H1 (cell line): Measurements from ENCODE around the gene GJC3. TPM values are rescaled to one million over a fixed set of nuclear protein-coding genes. Genes with fewer than 3 reads are reported as not detected.

Experiments used
- BRCA1 ChIP-seq: IDR thresholded peaks from 2 replicates; pipeline ENCODE4 v1.6.1; 2012; ENCODE audit warnings: low read depth, low read length, improper control_type of control experiment
- polyA plus RNA-seq, 7 experiments: library from polyadenylated mRNA; depleted of rRNA in 3 of 7; stranded (reverse) in 5 of 7; unstranded in 2 of 7; fragments of >200 nt in 5 of 7; fragments of 200-250 nt in 2 of 7; gene quantifications; 1 replicate in 5 of 7; 2 replicates in 1 of 7; 4 replicates in 1 of 7; pipeline versions ENCODE4 v1.2.1 to v1.2.3, GENCODE V29; 2011 to 2013; ENCODE audit warnings: missing spikeins in 2 of 7, mixed read lengths in 2 of 7
- total RNA-seq: library from RNA; stranded (reverse); fragmentation: NEBNext Ultra II Directional; extraction: Animal tissue kit (Norgen Biotek cat#: 25700); gene quantifications from 2 replicates; pipeline ENCODE4 v1.2.1, GENCODE V29; 2021
- TF ChIP-seq, protein P1 (sequence below): fragments of 300-600 bp; sonication (generic); IDR thresholded peaks from 2 replicates; pipeline ENCODE4 v1.7.1; 2012; ENCODE audit warnings: low read length, moderate library complexity, mild to moderate bottlenecking, inconsistent platforms; ENCODE audit not compliant: insufficient replicate concordance

The GJC3 gene
- total and polyA plus RNA-seq, 2 of the 8 experiments (the other 6 are each of a cell fraction or from before 2014, with no cell fraction given) = 2.7 to 3.0 TPM

GRCh38 chr7:99919814-99920112, 9.7 kb downstream of the GJC3 start (continued):
- TF ChIP-seq, protein P1, sequence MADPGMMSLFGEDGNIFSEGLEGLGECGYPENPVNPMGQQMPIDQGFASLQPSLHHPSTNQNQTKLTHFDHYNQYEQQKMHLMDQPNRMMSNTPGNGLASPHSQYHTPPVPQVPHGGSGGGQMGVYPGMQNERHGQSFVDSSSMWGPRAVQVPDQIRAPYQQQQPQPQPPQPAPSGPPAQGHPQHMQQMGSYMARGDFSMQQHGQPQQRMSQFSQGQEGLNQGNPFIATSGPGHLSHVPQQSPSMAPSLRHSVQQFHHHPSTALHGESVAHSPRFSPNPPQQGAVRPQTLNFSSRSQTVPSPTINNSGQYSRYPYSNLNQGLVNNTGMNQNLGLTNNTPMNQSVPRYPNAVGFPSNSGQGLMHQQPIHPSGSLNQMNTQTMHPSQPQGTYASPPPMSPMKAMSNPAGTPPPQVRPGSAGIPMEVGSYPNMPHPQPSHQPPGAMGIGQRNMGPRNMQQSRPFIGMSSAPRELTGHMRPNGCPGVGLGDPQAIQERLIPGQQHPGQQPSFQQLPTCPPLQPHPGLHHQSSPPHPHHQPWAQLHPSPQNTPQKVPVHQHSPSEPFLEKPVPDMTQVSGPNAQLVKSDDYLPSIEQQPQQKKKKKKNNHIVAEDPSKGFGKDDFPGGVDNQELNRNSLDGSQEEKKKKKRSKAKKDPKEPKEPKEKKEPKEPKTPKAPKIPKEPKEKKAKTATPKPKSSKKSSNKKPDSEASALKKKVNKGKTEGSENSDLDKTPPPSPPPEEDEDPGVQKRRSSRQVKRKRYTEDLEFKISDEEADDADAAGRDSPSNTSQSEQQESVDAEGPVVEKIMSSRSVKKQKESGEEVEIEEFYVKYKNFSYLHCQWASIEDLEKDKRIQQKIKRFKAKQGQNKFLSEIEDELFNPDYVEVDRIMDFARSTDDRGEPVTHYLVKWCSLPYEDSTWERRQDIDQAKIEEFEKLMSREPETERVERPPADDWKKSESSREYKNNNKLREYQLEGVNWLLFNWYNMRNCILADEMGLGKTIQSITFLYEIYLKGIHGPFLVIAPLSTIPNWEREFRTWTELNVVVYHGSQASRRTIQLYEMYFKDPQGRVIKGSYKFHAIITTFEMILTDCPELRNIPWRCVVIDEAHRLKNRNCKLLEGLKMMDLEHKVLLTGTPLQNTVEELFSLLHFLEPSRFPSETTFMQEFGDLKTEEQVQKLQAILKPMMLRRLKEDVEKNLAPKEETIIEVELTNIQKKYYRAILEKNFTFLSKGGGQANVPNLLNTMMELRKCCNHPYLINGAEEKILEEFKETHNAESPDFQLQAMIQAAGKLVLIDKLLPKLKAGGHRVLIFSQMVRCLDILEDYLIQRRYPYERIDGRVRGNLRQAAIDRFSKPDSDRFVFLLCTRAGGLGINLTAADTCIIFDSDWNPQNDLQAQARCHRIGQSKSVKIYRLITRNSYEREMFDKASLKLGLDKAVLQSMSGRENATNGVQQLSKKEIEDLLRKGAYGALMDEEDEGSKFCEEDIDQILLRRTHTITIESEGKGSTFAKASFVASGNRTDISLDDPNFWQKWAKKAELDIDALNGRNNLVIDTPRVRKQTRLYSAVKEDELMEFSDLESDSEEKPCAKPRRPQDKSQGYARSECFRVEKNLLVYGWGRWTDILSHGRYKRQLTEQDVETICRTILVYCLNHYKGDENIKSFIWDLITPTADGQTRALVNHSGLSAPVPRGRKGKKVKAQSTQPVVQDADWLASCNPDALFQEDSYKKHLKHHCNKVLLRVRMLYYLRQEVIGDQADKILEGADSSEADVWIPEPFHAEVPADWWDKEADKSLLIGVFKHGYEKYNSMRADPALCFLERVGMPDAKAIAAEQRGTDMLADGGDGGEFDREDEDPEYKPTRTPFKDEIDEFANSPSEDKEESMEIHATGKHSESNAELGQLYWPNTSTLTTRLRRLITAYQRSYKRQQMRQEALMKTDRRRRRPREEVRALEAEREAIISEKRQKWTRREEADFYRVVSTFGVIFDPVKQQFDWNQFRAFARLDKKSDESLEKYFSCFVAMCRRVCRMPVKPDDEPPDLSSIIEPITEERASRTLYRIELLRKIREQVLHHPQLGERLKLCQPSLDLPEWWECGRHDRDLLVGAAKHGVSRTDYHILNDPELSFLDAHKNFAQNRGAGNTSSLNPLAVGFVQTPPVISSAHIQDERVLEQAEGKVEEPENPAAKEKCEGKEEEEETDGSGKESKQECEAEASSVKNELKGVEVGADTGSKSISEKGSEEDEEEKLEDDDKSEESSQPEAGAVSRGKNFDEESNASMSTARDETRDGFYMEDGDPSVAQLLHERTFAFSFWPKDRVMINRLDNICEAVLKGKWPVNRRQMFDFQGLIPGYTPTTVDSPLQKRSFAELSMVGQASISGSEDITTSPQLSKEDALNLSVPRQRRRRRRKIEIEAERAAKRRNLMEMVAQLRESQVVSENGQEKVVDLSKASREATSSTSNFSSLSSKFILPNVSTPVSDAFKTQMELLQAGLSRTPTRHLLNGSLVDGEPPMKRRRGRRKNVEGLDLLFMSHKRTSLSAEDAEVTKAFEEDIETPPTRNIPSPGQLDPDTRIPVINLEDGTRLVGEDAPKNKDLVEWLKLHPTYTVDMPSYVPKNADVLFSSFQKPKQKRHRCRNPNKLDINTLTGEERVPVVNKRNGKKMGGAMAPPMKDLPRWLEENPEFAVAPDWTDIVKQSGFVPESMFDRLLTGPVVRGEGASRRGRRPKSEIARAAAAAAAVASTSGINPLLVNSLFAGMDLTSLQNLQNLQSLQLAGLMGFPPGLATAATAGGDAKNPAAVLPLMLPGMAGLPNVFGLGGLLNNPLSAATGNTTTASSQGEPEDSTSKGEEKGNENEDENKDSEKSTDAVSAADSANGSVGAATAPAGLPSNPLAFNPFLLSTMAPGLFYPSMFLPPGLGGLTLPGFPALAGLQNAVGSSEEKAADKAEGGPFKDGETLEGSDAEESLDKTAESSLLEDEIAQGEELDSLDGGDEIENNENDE = no peak
- TF ChIP-seq BRCA1 = no peak
